ENCODE measurements around the gene MLLT10. TPM values are rescaled to one million over a fixed set of nuclear protein-coding genes. Genes with fewer than 3 reads are reported as not detected.

The MLLT10 gene
- total and polyA plus RNA-seq, 2 experiments from 2014 or later, result 16.8 to 34.9 TPM

DNA sequence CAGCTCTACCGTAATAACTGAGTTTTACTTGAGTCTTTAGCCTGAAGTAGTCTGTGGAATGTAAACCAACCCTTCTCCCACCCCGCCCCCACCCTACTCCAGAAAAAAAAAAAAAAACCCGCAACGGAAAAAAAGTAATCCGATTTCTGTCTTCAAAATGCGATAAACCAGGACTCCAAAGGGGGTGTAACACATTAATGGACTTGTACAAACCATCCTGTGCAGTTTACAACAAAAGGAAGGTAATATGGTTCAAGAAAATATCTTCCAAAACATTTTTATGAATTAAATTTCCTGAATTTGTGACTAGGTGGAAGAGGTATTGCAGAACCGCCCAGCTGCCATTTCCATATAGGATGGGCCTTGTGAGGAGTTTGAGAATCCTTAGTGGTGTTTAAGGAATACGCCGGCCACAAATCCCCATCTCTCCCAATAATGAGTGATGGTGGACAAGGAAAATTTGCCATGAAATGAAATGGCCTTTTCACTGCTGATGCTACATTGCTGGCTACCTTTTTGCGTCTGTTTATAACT is 19.1 kb upstream of the MLLT10 start:
- Histone ChIP-seq H3K27me3 (peaks cover 41% of the 10 kb centered on the region), H4K20me1 (ENCODE audit: insufficient read depth, poor library complexity, severe bottlenecking) (no peaks in the 10 kb centered on the region), H3K36me3 (replicated peaks; ENCODE audit: insufficient read depth, low read depth) (no peaks in the 10 kb centered on the region), H3K9me3 (ENCODE audit: low read depth) (no peaks in the 10 kb centered on the region), H3K79me2 (peaks cover 77% of the 10 kb centered on the region), H3K4me3 (peak overlapping the region; percentile 57), H3K27ac (peak overlapping the region; percentile 81), H3K9me2 (replicated peaks; ENCODE audit: insufficient read depth) (no peaks in the 10 kb centered on the region), H3K4me2 (peak overlapping the region; percentile 87), H2AFZ (peak overlapping the region; percentile 47), H3K4me1 (ENCODE audit: insufficient read depth) (peaks cover 53% of the 10 kb centered on the region)
- no peak for DNase-seq (ENCODE audit: low spot score)
- TF ChIP-seq EZH2phosphoT487 (IDR thresholded peaks at IDR 0.05; ENCODE audit: low read depth, severe bottlenecking, unreplicated experiment) (no peak), EZH2 (IDR thresholded peaks at IDR 0.05; ENCODE audit: borderline replicate concordance) (no peak)
- TF ChIP-seq, protein P1, sequence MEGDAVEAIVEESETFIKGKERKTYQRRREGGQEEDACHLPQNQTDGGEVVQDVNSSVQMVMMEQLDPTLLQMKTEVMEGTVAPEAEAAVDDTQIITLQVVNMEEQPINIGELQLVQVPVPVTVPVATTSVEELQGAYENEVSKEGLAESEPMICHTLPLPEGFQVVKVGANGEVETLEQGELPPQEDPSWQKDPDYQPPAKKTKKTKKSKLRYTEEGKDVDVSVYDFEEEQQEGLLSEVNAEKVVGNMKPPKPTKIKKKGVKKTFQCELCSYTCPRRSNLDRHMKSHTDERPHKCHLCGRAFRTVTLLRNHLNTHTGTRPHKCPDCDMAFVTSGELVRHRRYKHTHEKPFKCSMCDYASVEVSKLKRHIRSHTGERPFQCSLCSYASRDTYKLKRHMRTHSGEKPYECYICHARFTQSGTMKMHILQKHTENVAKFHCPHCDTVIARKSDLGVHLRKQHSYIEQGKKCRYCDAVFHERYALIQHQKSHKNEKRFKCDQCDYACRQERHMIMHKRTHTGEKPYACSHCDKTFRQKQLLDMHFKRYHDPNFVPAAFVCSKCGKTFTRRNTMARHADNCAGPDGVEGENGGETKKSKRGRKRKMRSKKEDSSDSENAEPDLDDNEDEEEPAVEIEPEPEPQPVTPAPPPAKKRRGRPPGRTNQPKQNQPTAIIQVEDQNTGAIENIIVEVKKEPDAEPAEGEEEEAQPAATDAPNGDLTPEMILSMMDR (IDR thresholded peaks at IDR 0.05; ENCODE audit: poor library complexity), result no peak
- 14% methylated on average over 10 of the region's 10 CpGs for WGBS (ENCODE audit: low lambda C conversion rate, missing lambda C conversion rate)

DNA sequence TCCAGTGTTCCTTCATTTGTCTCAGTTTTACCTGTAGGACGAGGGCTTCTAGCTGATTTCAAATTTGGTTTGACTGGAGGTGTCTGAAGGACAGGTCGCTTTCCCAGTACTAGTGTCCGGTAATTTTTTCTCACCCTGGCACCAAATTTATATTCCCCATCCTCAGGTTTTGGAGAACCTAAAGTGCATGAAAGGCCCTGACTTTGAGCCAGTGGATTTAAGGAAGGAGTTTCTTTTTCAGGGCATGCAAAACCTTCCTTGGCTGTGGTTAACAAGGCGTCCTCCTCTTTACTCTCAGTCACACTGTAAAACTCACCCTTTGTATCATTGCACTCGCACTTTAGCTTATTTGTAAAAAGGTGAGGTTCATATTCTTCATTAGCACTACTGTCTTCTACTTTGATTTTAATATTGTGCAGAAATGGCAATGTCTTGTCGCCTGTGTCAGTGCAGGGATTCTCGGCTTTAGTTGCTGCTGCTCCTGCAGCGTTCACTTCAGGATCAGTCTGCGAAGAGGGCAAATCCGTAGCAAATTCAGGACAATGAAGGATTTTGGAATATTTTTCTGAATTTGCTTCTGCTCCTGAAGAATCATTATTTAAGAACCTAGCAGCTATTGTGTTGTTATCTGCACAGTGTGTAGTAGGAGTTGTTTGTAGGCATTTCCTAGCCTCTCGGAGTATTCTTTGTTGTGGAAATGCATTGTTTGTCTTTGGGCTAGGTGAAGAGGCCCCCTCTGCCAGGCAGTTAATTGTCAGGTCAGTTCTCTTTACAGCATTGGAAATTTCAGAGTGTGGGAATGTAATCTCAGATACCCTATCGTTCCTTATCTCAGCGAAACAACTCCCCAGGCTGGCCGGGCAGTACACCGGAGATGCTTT is 18.4 kb upstream of the MLLT10 start:
- Histone ChIP-seq H3K27ac (peak overlapping the region; percentile 81), H3K4me1 (ENCODE audit: insufficient read depth) (peaks cover 49% of the 10 kb centered on the region)

DNA sequence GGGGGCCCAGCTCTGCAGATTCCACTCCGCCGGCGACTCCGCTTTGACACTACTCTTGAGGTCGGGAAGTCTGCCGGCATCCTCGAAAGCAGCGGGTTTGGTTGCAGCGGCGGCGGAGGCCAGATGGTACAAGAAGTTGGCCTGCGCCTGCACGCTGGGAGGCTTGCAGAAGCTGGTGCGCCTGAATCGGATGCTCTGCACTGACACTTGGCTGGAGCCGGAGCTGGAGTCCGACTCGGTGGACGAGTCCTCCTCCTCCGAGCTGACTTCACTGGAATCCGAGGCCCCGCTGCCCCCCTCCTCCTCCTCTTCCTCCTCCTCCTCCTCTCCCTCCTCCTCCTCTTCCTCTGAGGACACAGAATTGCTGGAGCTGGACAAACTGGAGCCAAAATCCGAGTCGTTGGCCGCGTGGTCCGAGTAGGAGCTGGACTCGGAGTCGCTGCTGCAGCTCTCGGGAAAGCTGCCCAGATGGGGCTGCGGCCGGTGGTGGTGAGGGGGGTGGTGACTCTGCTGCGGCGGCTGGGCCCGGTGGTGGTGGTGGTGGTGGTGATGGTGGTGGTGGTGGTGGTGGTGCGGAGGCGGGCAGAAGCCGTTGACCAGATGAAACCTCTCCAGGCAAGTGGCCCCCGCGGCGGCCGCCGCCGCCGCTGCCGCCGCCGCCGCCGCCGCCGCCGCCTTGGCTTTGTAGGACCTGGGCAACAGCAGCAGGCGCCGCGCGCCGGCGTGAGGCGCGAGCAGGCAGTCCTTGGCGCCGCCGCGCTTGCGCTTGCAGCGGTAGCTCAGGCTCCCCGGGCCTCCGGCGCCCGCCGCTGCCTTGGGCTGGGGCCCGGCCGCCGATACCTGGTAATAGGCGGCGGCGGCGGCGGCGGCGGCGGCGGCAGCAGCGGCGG is 17.5 kb upstream of the MLLT10 start:
- no peaks in the 10 kb centered on the region for H3K9me2 ChIP-seq (replicated peaks; ENCODE audit: insufficient read depth)
- peak overlapping the region; percentile 87 for H3K4me2 ChIP-seq
- DNase-seq (ENCODE audit: low spot score), result peak; percentile 87
- peaks cover 42% of the 10 kb centered on the region for H3K27me3 ChIP-seq
- peaks cover 73% of the 10 kb centered on the region for H3K79me2 ChIP-seq
- H3K9me3 ChIP-seq (ENCODE audit: low read depth), result no peaks in the 10 kb centered on the region
- no peaks in the 10 kb centered on the region for H4K20me1 ChIP-seq (ENCODE audit: insufficient read depth, poor library complexity, severe bottlenecking)
- H2AFZ ChIP-seq, result peak overlapping the region; percentile 47
- peak overlapping the region; percentile 57 for H3K4me3 ChIP-seq
- H3K36me3 ChIP-seq (replicated peaks; ENCODE audit: insufficient read depth, low read depth), result no peaks in the 10 kb centered on the region
- peak overlapping the region; percentile 81 for H3K27ac ChIP-seq
- H3K4me1 ChIP-seq (ENCODE audit: insufficient read depth), result peaks cover 41% of the 10 kb centered on the region
- TF ChIP-seq, protein P1 (IDR thresholded peaks at IDR 0.05; ENCODE audit: poor library complexity), result no peak
- peak; percentile 26 for TF ChIP-seq EZH2 (IDR thresholded peaks at IDR 0.05; ENCODE audit: borderline replicate concordance)
- TF ChIP-seq EZH2phosphoT487 (IDR thresholded peaks at IDR 0.05; ENCODE audit: low read depth, severe bottlenecking, unreplicated experiment), result peak; percentile 46
- WGBS (ENCODE audit: low lambda C conversion rate, missing lambda C conversion rate), result under 1% methylated on average over 59 of the region's 86 CpGs

More for the DNA sequence above, 18.4 kb upstream of the MLLT10 start:
- Histone ChIP-seq H3K27me3 (peaks cover 42% of the 10 kb centered on the region), H3K79me2 (peaks cover 74% of the 10 kb centered on the region), H3K36me3 (replicated peaks; ENCODE audit: insufficient read depth, low read depth) (no peaks in the 10 kb centered on the region), H3K9me3 (ENCODE audit: low read depth) (no peaks in the 10 kb centered on the region), H3K9me2 (replicated peaks; ENCODE audit: insufficient read depth) (no peaks in the 10 kb centered on the region), H4K20me1 (ENCODE audit: insufficient read depth, poor library complexity, severe bottlenecking) (no peaks in the 10 kb centered on the region), H3K4me3 (peak overlapping the region; percentile 57), H2AFZ (peak overlapping the region; percentile 47), H3K4me2 (peak overlapping the region; percentile 87)
- 17% methylated on average over 15 of the region's 15 CpGs for WGBS (ENCODE audit: low lambda C conversion rate, missing lambda C conversion rate)
- TF ChIP-seq EZH2phosphoT487 (IDR thresholded peaks at IDR 0.05; ENCODE audit: low read depth, severe bottlenecking, unreplicated experiment), result no peak
- peak; percentile 67 for TF ChIP-seq EZH2 (IDR thresholded peaks at IDR 0.05; ENCODE audit: borderline replicate concordance)
- TF ChIP-seq, protein P1 (IDR thresholded peaks at IDR 0.05; ENCODE audit: poor library complexity), result no peak
- no peak for DNase-seq (ENCODE audit: low spot score)

Measured in hepatocyte (in vitro differentiated cells).